OCI-LY7 (cell line): ENCODE data around the gene PROSER1.

Experiments
- CTCF ChIP-seq: fragments of 200-600 bp; sonication (generic); conservative IDR thresholded peaks from 2 replicates; pipeline ENCODE4 v1.5.1; 2014; ENCODE audit warnings: mild to moderate bottlenecking, antibody characterized with exemption, low read length, moderate library complexity, mixed read lengths
- EZH2phosphoT487 ChIP-seq: fragments of 200-600 bp; sonication (generic); IDR thresholded peaks from 2 replicates; pipeline ENCODE4 v1.6.1; 2018; ENCODE audit warnings: low read depth, borderline replicate concordance, mild to moderate bottlenecking, mixed run types, antibody characterized with exemption, low read length, moderate library complexity, mixed read lengths

- TF ChIP-seq CTCF = no peak
- no peak for TF ChIP-seq EZH2phosphoT487
Observed at GRCh38 chr13:39013462-39013861, 24.4 kb downstream of the PROSER1 start.
